Uterus (tissue), 2 donors: Measurements from ENCODE around the gene OR13C3.

Experiments
- CTCF ChIP-seq, 4 experiments: fragments of 200-600 bp in 2 of 4; fragments of 450-650 bp in 2 of 4; sonication (generic) in 2 of 4; IDR thresholded peaks; one replicate each; pipeline ENCODE4 v1.5.1; 2016 to 2019; ENCODE audit warnings: antibody characterized with exemption in 4 of 4, mild to moderate bottlenecking in 2 of 4, moderate library complexity in 1 of 4
- POLR2A ChIP-seq, 2 donors: fragments of 450-650 bp; IDR thresholded peaks; one replicate each; pipeline ENCODE4 v1.6.1; 2016; ENCODE audit warnings: antibody characterized with exemption in 2 of 2, mild to moderate bottlenecking in 1 of 2, moderate library complexity in 1 of 2

GRCh38 chr9:104555521-104555920 lies 18.9 kb upstream of the OR13C3 start:
- TF ChIP-seq POLR2A (IDR thresholded peaks at IDR 0.05) (no peak), CTCF (IDR thresholded peaks at IDR 0.05) (no peak)
